ENCODE results near the gene LRMDA.
"Not testable (repeated sequence)": the region's sequence is repeated elsewhere in the genome, so short reads cannot be mapped to it uniquely, and the experiment has no call there.

Gene LRMDA

GRCh38 chr10:75765789-75766096 is 334.3 kb downstream of the LRMDA start:
- DNase-seq (ENCODE audit: low read depth in 1 of 2, low spot score in 1 of 2), result no peak

- DNase-seq (ENCODE audit: low read depth in 1 of 2, low spot score in 1 of 2), result no peak
These were observed 334.7 kb downstream of the LRMDA start for GRCh38 chr10:75766106-75766505.

GRCh38 chr10:75766752-75767151 is 335.3 kb downstream of the LRMDA start:
- DNase-seq (ENCODE audit: low read depth in 1 of 2, low spot score in 1 of 2), result not testable (repeated sequence)

GRCh38 chr10:75770626-75771081 is 339.2 kb downstream of the LRMDA start:
- DNase-seq (ENCODE audit: low read depth in 1 of 2, low spot score in 1 of 2), result no peak

GRCh38 chr10:75771606-75772005 is 340.2 kb downstream of the LRMDA start:
- DNase-seq (ENCODE audit: low read depth in 1 of 2, low spot score in 1 of 2), result no peak

- no peak for DNase-seq (ENCODE audit: low read depth in 1 of 2, low spot score in 1 of 2)
These were observed 340.9 kb downstream of the LRMDA start for GRCh38 chr10:75772153-75772887.

GRCh38 chr10:75773231-75773780 is 341.9 kb downstream of the LRMDA start:
- DNase-seq (ENCODE audit: low read depth in 1 of 2, low spot score in 1 of 2), result no peak

GRCh38 chr10:75773813-75774782 is 342.7 kb downstream of the LRMDA start:
- no peak for DNase-seq (ENCODE audit: low read depth in 1 of 2, low spot score in 1 of 2)

- no peak for DNase-seq (ENCODE audit: low read depth in 1 of 2, low spot score in 1 of 2)
These were observed 343.5 kb downstream of the LRMDA start for GRCh38 chr10:75774783-75775490.

- DNase-seq (ENCODE audit: low read depth in 1 of 2, low spot score in 1 of 2), result no peak
These were observed 345.5 kb downstream of the LRMDA start for GRCh38 chr10:75776738-75777504.

GRCh38 chr10:75778665-75779064 is 347.2 kb downstream of the LRMDA start:
- DNase-seq (ENCODE audit: low read depth in 1 of 2, low spot score in 1 of 2), result no peak

GRCh38 chr10:75779276-75779675 is 347.9 kb downstream of the LRMDA start:
- no peak for DNase-seq (ENCODE audit: low read depth in 1 of 2, low spot score in 1 of 2)

- DNase-seq (ENCODE audit: low read depth in 1 of 2, low spot score in 1 of 2), result no peak
These were observed 351.2 kb downstream of the LRMDA start for GRCh38 chr10:75782463-75783248.

GRCh38 chr10:75788394-75789205 is 357.2 kb downstream of the LRMDA start:
- DNase-seq (ENCODE audit: low read depth in 1 of 2, low spot score in 1 of 2), result no peak

- DNase-seq (ENCODE audit: low read depth in 1 of 2, low spot score in 1 of 2), result no peak
These were observed 362.4 kb downstream of the LRMDA start for GRCh38 chr10:75793848-75794247.

- DNase-seq (ENCODE audit: low read depth in 1 of 2, low spot score in 1 of 2), result no peak
These were observed 369.7 kb downstream of the LRMDA start for GRCh38 chr10:75801121-75801520.

- DNase-seq (ENCODE audit: low read depth in 1 of 2, low spot score in 1 of 2), result no peak
These were observed 370.2 kb downstream of the LRMDA start for GRCh38 chr10:75801661-75802060.

GRCh38 chr10:75803121-75803520 is 371.7 kb downstream of the LRMDA start:
- no peak for DNase-seq (ENCODE audit: low read depth in 1 of 2, low spot score in 1 of 2)

All from activated T-helper 1 cell treated with anti-CD3 and anti-CD28 coated beads, Interleukin-2, amount 50 U/mL, for 16 hours (primary cell).